Hematopoietic multipotent progenitor cell (in vitro differentiated cells): ENCODE data around the gene ECHS1. TPM values are rescaled to one million over a fixed set of nuclear protein-coding genes. Genes with fewer than 3 reads are reported as not detected.

Experiments
- DNase-seq, 3 donors: peaks; one replicate each; pipeline ENCODE4 v3.0.0-alpha.2; 2011 to 2015; ENCODE audit warnings: low read depth in 2 of 3, low spot score in 2 of 3
- total RNA-seq: library from RNA; depleted of rRNA; stranded (reverse); fragments of >200 nt; gene quantifications from one replicate; pipeline ENCODE4 v1.2.3, GENCODE V29; 2012

ECHS1 gene
- total RNA-seq, 1 donor, result 30.7 TPM

DNA sequence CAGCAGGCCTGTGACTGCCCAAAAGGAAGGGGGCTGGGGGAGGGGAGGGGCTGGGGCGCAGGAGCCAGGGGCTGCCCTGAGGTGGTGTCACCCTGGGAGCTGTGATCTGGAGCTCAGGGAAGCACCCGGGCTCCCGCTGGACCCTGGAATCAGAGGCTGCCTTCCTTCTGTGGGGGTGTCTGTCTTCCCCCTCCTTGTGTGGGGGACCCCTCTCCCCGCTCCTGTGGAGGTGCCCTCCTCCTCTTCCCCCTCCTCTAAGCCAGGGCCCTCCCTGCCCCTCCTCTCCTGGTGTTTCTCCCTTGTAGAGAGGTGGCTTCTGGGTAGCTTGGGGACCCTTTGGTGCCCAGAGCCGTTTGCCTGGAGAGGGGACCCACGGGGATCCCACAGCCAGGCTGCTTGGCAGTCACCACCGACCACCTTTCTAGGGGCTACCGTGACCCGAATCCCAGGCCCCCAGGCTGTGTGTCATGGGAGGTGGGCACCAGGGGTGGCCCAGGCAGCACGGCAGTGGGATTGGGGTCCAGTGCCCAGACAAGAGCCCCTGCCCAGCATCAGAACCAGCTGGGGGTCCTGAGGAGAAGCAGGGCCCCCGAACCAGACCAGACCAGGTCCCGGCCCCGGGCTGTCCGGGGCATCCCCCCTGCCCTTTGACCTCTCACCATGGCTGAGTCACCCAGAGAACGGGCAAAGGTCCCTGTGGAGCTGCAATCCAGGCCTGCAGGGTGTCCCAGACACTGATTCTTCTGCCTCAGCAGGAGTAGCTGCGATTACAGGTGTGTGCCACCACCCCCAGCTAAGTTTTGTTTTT is 25.2 kb downstream of the ECHS1 start:
- DNase-seq, result no peak

DNA sequence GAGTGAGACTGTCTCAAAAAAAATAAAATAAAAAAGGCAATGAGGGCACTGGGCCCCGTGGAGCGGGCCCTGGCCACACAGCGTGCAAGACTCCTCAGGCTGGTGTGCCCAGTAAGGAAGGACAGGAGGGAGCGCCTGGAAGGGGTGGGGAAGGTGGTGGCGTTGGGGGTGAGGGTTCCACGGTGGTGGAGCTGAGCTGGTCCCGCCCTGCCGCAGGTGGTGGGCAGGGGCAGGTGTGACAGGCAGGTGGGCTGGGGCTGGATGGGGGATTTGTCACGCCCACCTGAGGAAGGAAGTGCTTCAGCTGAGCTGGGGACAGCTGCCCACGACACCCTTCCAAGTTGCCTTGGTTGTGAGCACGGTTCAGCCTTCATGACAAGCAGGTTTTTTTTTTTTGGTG is 26.7 kb downstream of the ECHS1 start:
- DNase-seq, result no peak

DNA sequence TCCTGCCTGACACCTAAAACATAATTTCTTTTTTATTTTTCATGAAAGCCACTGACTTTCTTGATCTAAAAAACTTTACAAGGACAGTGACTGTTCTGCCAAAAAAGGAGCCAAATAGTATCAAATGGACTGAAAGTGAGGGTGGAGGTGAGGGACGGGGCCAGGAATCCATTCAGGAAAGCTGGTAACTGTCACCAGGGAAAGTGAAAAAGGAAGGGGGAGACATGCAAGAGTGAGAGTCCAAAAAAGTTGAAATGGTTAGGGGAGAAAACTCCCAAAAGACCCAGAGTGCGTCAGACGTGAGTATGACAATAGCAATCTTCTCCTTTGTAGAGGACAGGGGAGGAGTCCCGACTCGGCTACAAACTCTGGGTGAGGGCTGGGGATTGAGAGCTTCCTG is 28.9 kb downstream of the ECHS1 start:
- no peak for DNase-seq

DNA sequence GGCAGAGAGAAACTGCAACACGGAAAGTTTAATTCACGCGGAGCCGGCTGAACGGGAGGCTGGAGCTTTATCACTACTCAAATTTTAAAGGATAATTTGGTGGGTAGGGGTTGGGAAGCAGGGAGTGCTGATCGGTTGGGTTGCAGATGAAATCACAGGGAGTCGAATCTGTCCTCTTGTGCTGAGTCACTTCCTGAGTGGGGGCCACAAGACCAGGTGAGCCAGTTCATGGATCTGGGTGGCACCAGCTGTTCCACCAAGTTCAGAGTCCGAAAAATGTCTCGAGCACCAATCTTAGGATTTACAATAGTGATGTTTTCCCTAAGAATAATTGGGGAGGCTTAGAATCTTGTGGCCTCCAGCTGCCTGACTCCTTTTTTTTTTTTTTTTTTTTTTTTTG is 29.6 kb downstream of the ECHS1 start:
- no peak for DNase-seq

DNA sequence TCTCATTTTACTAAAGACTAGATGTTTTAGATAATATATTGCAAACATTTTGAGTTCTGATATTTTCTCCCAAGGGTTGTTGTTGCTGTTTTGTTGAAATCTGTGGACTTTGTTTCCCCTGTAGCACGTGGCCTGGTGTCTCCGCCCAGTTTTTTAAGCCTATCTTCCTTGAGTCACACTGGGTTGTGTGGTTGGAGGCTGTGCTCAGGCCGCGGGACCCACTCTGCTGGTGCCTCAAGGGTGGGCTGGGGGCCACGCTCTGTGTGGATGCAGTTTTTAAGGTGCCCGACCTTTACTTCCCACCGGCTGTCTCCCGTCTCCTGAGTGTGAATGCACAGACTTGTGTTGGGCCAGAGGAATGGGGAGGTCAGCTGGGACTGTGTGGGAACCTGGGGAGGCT is 30.2 kb downstream of the ECHS1 start:
- no peak for DNase-seq

DNA sequence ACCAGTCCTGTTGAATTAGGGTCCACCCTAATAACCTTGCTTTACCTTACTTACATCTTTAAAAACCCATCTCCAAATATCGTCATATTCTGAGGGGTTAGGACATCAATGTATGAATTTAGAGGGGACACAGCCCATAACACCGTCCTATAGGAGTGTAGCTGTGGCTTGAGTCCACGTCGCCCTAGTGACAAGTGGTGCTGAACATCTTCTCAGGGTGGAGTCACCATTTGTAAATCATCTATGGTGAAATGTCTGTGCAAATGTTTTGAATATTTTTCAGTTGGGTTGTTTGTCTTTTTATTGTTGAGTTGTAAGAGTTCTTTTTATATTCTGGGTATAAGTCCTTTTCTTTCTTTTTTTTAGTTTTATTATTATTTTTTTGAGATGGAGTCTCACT is 31.2 kb downstream of the ECHS1 start:
- no peak for DNase-seq

DNA sequence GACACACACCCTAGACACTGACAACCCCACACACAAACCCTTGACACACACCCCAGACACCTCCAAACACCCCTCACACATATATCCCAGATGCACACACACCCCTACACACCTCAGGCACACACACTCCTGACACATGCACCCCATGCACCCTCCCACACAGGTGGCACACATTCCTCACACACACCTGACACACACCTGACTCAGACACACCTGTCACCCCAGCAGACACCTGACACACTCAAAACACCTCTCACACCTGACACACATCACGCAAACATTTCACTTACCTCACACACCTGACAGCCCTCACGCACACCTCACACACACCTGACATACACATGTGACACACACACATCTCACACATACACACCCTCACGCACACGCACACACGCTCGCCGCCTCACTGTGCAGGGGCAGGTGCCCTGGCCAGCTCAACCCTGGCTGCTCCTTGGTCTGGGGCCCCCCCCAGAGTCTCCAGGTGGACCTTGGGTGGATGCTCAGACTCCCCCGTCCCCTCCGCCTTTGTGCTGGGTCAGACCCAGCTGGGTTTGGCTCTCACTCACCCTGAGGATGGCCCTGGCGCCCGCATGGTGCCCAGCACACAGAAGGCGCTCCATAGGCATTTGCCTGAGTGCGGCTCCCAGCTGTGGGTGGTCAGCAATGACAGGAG is 33.3 kb downstream of the ECHS1 start:
- no peak for DNase-seq

DNA sequence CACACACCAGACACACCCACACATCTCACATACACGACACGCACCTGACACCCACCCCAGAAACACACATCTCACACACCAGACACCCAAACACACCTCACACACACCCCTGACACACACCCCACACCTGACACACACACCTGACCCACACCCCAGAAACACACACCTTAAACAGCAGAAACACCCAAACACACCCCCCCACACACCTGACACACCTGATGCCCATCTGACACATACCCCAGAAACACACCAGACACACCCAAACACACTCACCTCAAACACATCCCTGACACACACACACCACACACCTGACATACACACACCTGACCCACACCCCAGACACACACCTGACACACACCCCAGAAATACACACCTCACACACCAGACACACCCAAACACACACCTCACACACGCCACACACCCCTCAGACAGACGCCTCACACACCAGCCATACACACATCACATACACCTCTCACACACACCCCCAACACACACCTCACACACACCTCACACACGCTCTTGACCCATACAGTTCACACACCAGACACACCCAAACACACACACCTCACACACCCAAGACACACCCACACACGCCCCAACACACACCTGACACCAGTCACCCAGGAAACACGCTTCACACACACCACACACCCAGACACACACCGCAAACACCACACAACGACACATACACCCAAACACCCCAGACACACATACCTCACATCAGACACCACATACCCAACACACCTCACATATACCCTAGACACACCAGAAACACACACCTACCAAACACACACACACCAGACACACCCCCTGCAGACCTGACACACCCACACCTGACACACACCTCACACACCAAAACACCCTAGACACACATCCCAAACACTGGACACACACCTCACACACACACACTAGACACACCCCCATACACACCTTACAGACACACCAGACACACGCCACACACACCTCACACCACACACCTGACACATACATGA is 34.8 kb downstream of the ECHS1 start:
- no peak for DNase-seq

DNA sequence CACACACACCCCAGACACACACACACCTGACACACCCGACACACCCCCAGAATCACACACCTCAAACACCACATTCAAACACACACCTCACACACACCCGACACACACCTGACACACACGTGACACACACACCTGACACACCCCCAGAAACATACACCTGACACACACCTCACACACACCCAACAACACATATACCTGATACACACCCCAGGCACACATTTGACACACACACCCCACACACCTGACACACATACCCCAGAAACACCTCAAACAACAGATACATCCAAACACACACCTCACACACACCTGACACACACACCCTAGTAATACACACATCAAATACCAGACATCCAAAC is 35.8 kb downstream of the ECHS1 start:
- no peak for DNase-seq

DNA sequence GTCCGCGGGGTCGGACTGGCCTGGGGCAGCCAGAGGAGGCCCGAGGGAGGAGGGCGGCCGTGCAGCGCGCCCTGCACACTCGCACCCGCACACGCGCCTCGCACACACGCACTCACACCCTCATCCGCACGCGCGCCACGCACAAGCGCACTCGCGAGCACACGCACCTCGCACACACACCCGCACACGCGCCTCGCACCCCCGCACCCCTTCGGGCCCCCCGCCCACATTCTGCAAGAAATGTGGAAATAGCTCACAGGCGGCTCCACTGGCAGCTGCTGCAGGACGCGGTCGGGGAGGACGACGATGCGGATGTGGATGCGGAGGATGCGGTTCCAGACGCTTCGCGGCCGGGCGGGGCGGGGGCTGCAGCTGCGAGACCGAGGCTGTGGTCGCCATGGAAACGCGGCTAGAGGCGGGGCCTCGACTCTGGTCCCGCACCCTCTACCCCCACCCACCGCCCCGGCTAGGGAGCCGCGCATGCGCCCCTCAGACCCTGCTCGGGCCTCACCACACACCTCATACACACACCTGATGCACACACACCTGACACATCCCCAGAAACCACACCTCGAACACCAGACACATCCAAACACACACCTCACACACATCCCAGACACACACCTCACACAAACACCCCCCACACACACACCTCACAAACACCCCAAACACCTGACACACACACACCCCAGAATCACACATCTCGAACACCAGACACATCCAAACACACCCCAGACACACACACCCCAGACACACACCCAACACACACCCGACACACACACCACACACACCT is 36.4 kb downstream of the ECHS1 start, which contains the start of gene CALY:
CALY (minus strand) TSS at position 320 of the 793 bp plus-strand sequence. CDS start 7,907 bp downstream, outside the sequence.
- peak; percentile 84 to 91 (median 88) for DNase-seq

DNA sequence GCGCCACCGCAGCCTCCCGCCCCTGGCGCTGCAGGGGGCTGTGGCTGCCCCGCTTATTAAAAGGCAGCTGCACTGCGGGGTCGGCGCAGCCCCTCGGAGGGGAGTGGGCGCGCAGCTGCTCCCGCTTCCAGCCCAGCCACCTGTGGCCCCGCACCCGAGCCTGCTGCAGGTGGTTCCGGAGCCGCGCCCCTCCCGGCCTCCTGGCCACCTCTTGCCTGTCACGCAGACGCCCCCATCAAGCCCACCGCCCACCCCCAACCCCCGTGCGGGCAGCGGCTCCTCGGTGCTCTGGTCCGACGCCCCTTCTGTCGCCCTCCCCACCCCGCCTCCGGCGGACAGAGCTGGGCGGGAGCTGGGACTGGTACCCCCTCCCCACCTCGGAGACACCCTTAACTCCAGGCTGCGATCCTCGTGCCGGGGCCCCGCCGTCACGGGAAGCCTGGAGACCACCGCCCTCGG is 37.0 kb downstream of the ECHS1 start:
- DNase-seq, result no peak

DNA sequence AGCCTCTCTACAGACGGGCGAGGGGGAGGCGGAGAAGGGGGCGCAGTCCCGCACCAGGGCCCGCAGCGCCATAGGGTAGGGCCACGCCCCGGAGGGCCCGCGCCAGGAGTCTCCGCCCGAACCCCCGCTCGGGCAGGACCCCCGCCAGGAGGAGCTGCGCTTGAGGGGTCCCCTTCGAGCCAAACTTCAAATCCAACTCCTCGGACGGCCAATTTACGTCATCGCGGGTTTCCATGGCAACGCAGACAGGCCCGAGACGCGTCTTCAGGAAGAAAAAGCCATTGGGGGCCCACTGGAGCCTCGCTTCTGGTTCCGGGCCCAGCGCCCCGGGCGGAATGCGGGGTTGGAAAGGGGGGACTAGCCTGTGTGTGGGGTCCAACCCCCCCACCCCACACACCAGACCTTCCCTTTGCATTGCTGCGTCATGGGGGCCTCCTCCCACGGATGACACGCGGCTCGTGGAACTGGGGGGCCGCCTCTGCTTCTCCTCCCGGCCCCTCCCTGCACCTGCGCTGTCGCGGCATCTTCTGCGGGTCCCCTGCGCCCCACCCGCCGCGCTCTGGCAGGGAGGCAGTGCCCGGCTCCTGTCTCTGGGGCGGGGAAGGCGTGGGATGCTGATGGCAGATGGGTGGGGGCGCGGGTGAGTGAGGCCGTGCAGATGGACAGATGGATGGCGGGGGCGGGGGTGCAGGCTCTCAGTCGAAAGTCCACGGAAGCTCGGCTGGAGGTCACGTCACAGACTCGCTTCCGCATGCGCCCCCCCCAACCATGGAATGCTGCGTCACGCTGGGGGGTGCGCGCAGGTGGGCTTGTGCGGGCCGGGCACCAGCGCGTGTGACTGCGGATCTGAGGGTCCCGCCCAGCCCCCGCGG is 37.7 kb downstream of the ECHS1 start:
- DNase-seq, result peak; percentile 84 to 92 (median 87)

DNA sequence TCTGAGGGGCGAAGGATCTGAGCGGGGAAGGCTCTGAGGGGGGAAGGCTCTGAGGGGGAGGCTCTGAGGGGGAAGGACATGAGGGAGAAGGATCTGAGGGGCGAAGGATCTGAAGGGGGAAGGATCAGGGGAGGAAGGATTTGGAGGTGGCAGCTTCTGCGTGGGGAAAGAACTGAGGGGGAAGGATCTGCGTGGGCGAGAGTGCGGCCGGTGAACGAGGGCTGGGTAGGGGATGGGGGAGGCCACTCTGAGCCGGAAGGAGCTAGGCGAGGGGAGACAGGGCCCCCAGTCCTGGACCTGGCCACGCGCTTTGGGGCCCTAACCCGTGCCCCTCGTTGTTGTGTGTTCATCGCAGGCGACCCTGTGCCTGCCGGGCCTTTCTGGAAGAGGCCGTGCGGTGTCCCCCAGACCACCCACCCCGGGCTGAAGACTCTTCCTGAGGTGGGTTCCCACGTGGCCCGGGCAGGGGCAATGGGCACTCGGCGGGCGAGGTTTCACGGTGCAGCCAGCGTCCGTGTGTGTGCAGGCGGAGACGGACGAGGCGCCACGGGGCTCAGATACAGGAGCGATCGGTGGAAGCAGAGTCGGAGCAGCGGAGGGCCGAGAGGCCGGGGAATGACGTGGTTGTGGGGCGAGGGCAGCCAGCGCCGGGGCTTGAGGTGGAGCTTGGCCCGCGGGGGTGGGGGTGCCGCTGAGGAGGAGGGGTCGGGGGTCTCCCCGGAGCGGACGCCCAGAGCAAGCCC is 38.5 kb downstream of the ECHS1 start:
- DNase-seq, result no peak

DNA sequence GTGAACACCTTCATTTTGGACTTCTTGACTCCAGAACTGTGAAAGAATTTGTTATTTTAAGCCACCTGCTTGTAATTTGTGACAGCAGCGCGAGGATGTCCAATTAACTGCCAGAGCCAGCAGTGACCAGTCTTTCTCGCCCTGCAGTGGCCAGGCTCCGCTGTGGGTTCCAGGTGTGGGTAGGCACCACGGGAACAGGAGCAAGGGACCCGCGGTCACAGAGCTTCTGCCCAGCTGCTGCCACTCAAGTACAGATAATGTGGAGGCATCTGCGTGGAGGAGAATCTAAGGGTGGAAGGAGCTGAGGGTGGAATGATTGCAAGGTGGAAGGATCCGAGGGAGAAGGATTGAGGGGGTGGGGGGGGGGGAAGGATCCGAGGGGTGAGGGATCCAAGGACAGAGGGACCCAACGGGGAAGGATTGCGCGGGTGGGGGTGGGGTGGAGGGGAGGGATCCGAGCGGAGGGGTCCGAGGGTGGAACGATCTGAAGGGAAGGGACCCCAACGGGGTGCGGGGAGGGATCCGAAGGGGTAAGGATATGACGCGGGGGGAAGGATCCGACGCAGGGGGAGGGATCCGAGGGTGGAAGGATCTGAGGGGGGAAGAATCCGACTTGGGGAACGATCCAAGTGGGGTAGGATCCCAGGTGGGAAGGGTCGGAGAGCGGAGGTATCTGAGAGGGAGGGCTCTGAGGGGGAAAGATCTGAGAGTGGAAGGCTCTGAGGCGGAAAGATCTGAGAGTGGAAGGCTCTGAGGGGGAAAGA is 40.0 kb downstream of the ECHS1 start:
- no peak for DNase-seq

DNA sequence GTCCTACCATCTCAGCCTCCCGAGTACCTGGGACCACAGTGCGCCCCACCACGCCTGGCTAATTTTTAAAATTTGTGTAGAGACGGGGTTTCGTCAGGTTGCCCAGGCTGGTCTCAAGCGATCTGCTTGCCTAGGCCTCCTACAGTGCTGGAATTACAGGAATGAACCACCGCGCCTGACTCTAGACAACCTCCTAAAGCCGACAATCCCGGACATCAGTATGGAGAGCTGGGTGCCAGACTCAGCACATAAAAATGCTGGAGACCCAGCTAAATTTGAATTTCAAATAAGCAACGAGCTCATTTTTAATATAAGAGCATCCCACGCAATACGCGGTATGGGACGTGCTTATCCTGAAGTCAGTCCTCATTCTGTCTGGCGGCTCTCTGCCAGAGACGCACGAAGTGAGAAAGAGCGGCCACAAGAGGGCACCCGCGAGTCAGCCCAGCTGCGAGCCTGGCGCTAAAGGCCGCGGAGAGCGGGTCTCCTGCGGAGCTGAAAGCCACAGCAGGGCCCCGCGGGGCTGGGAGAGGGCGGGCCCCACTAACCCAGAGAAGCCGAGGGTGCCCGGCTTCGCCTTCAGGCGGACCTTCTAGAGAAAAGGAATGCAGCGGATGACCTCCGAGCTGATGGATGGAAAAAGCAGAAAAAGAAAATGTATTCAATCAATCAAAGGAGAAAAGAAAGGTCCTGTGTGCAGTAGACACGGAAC is 43.5 kb downstream of the ECHS1 start:
- DNase-seq, result peak; percentile 80 to 88 (median 83)

DNA sequence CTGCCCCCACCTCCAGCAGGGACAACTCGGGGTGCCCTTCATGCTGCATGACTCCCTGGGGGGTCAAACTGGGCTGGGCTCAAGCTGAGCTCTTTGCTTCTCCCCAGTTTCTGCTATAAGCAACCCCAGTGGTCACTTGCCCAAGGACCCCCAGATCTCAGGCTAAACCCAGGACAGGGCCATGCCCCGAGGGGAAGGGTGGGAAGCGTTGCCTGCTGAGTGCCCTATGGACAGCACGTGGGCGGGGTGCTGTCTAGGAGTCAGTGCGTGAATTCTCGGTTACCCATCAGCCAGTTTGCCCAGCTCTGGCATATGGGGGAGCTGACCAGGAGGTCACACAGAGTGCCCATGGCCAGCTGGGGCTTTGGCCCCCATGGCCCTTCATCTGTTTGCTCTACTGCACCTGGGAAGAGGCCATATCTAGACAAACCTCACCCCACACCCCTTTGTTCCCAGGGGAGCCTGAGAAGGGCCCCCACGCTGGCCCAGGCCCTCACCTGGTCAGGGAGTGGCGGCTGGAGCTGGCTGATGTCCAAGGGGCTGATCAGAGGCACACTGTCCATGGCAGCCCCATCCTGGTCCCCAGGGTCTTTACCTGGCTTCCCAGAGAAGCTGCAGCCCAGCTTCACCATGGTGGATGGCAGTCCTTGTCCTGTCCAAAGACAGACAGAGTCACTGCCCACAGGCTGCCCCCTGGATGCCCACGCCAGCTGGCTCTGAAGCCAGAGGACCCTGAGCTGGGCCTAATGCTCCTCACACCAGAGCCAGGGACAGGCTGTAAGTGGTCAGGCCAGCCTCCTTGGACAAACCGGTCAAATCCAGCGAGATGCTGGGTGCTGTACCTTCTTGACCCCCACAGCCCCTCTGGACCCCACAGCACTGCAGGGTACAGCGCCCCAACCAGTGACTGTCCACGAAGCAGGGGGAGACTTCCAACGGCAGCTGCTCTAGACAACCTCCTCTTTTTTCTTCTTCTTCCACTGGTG is 44.5 kb downstream of the ECHS1 start:
- no peak for DNase-seq
